T-cell (primary cell): ENCODE results near the gene METRN. TPM values are rescaled to one million over a fixed set of nuclear protein-coding genes. Genes with fewer than 3 reads are reported as not detected.

ENCODE experiments used
- ATAC-seq, 4 experiments: fragments of 200-7000 bp in 3 of 4; fragments of 150-1000 bp in 1 of 4; cut with Tn5 transposase; replicated peaks in 1 of 4; 1 replicate in 3 of 4; 2 replicates in 1 of 4; pipeline ENCODE4 v1.10.0; 2021; ENCODE audit warnings: moderate library complexity in 3 of 4, mild to moderate bottlenecking in 2 of 4, moderate number of reproducible peaks in 1 of 4
- CTCF ChIA-PET, 2 donors: fragments of 300-600 bp; sonication (Branson Sonifier 250); formaldehyde crosslinking; loops; one replicate each; lab custom pipeline; 2022; ENCODE audit warnings: antibody characterized with exemption in 2 of 2; lab: Charles Lee
- POLR2A ChIA-PET, 2 donors: fragments of 300-600 bp; sonication (Branson Sonifier 250); formaldehyde crosslinking; loops; one replicate each; lab custom pipeline; 2022; ENCODE audit warnings: antibody characterized with exemption in 2 of 2; lab: Charles Lee
- DNase-seq, 35 experiments: peaks; one replicate each; pipeline versions ENCODE4 v3.0.0 to v3.0.0-alpha.2; 2013 to 2023
- H3K27ac ChIP-seq: one replicate; pipeline ENCODE4 v1.5.1; 2013; ENCODE audit warnings: low read length
- H3K27me3 ChIP-seq, 2 experiments: replicated peaks in 1 of 2; 1 replicate in 1 of 2; 2 replicates in 1 of 2; pipeline versions ENCODE4 v1.6.1 to v1.7.0; 2013; ENCODE audit warnings: low read length in 1 of 2, mixed read lengths in 1 of 2; ENCODE audit not compliant: control insufficient read depth in 2 of 2, insufficient read depth in 2 of 2; ENCODE audit errors: extremely low read depth in 1 of 2
- H3K36me3 ChIP-seq, 2 donors: 1 replicate in 1 of 2; 2 replicates in 1 of 2; pipeline versions ENCODE4 v1.6.1 to v1.7.0; 2013; ENCODE audit warnings: low read length in 1 of 2; ENCODE audit not compliant: control insufficient read depth in 2 of 2, insufficient read depth in 1 of 2; ENCODE audit errors: extremely low read depth in 1 of 2
- H3K4me1 ChIP-seq, 2 experiments: 1 replicate in 1 of 2; 2 replicates in 1 of 2; pipeline versions ENCODE4 v1.6.1 to v1.7.0; 2013; ENCODE audit warnings: low read length in 2 of 2, mixed read lengths in 1 of 2; ENCODE audit not compliant: insufficient read depth in 2 of 2, control insufficient read depth in 1 of 2; ENCODE audit errors: extremely low read depth in 1 of 2
- H3K4me3 ChIP-seq, 2 donors: 1 replicate in 1 of 2; 2 replicates in 1 of 2; pipeline versions ENCODE4 v1.5.1 to v1.7.0; 2013; ENCODE audit warnings: mild to moderate bottlenecking in 2 of 2, low read length in 1 of 2, moderate library complexity in 1 of 2; ENCODE audit not compliant: control insufficient read depth in 1 of 2; ENCODE audit errors: extremely low read depth in 1 of 2
- H3K9me3 ChIP-seq: 2 replicates; pipeline ENCODE4 v1.7.0; 2013
- H3K27ac Mint-ChIP-seq, 2 donors: one replicate each; pipeline ENCODE4 v1.8.0; 2020 to 2021; ENCODE audit warnings: mild to moderate bottlenecking in 2 of 2, mixed read lengths in 2 of 2
- H3K27me3 Mint-ChIP-seq, 2 donors: one replicate each; pipeline ENCODE4 v1.8.0; 2021 to 2022; ENCODE audit warnings: mixed read lengths in 2 of 2
- H3K36me3 Mint-ChIP-seq: one replicate; pipeline ENCODE4 v1.8.0; 2021; ENCODE audit warnings: mixed read lengths
- H3K4me1 Mint-ChIP-seq, 3 donors: one replicate each; pipeline ENCODE4 v1.8.0; 2020 to 2022; ENCODE audit warnings: mixed read lengths in 3 of 3, mild to moderate bottlenecking in 1 of 3
- H3K4me3 Mint-ChIP-seq, 3 donors: one replicate each; pipeline ENCODE4 v1.8.0; 2020 to 2022; ENCODE audit warnings: mild to moderate bottlenecking in 3 of 3, mixed read lengths in 3 of 3, moderate library complexity in 3 of 3
- H3K9me3 Mint-ChIP-seq, 3 donors: one replicate each; pipeline ENCODE4 v1.8.0; 2020 to 2022; ENCODE audit warnings: mixed read lengths in 3 of 3
- WGBS: methylation state at CpG from one replicate; pipeline ENCODE4 v1.1.5; 2013; ENCODE audit warnings: missing lambda C conversion rate; ENCODE audit not compliant: insufficient coverage; 5-methylcytosine and 5-hydroxymethylcytosine counted together
- total RNA-seq, 35 experiments: library from RNA in 6 of 35; stranded (reverse) in 6 of 35; fragments of 120-200 nt in 1 of 35; gene quantifications; one replicate each; pipeline versions ENCODE4 v1.2.1 to v1.2.4 and lab custom pipeline; 2013 to 2026

Gene METRN
- total RNA-seq, 5 donors from 2014 or later (not counting 1 experiment from before 2014, with no cell fraction given) = 4.2 to 18.2 (median 12.0) TPM

GRCh38 chr16:703406-703805, 11.5 kb upstream of the METRN start:
- ATAC-seq (no peak), DNase-seq (no peak)
- Mint-ChIP-seq H3K27me3 (peaks cover 20 to 43% of the 10 kb centered on the region in 2 donors), H3K4me3 (no peak overlapping the region), H3K4me1 (peaks cover 0 to 26% (median 14%) of the 10 kb centered on the region in 3 donors), H3K27ac (no peak overlapping the region), H3K9me3 (no peaks in the 10 kb centered on the region), H3K36me3 (no peaks in the 10 kb centered on the region)
- Histone ChIP-seq H3K4me1 (peaks cover 3 to 48% of the 10 kb centered on the region in 2 experiments), H3K27me3 (peaks cover 1 to 82% of the 10 kb centered on the region in 2 experiments), H3K27ac (no peak overlapping the region), H3K9me3 (no peaks in the 10 kb centered on the region), H3K4me3 (no peak overlapping the region), H3K36me3 (no peaks in the 10 kb centered on the region)
- WGBS = 85% methylated on average over 12 of the region's 12 CpGs
- POLR2A ChIA-PET = no interaction called here
- CTCF ChIA-PET = no interaction called here

GRCh38 chr16:704047-704446, 10.9 kb upstream of the METRN start:
- Mint-ChIP-seq H3K36me3 (no peaks in the 10 kb centered on the region), H3K4me1 (peaks cover 0 to 24% (median 11%) of the 10 kb centered on the region in 3 donors), H3K9me3 (no peaks in the 10 kb centered on the region), H3K27ac (no peak overlapping the region), H3K4me3 (no peak overlapping the region), H3K27me3 (peaks cover 22 to 50% of the 10 kb centered on the region in 2 donors)
- Histone ChIP-seq H3K36me3 (no peaks in the 10 kb centered on the region), H3K9me3 (no peaks in the 10 kb centered on the region), H3K4me3 (no peak overlapping the region), H3K27me3 (peaks cover 7 to 86% of the 10 kb centered on the region in 2 experiments), H3K27ac (no peak overlapping the region), H3K4me1 (peaks cover under 1 to 42% of the 10 kb centered on the region in 2 experiments)
- ChIA-PET POLR2A (no interaction called here), CTCF (no interaction called here)
- no peak for ATAC-seq
- WGBS = 75% methylated on average over 5 of the region's 7 CpGs
- DNase-seq = no peak

GRCh38 chr16:704552-705380, 10.2 kb upstream of the METRN start:
- H3K4me1 Mint-ChIP-seq = peaks cover 0 to 16% (median 8%) of the 10 kb centered on the region in 3 donors
- H3K4me3 Mint-ChIP-seq = peak overlapping the region in 1 of 3 donors; percentile 51
- Histone ChIP-seq H3K27me3 (peaks cover 8 to 90% of the 10 kb centered on the region in 2 experiments), H3K4me3 (no peak overlapping the region), H3K4me1 (peaks cover 0 to 35% of the 10 kb centered on the region in 2 experiments), H3K9me3 (no peaks in the 10 kb centered on the region), H3K27ac (no peak overlapping the region), H3K36me3 (no peaks in the 10 kb centered on the region)
- DNase-seq (no peak), ATAC-seq (no peak)
- 12% methylated on average over 30 of the region's 50 CpGs for WGBS
- H3K27me3 Mint-ChIP-seq = peaks cover 26 to 57% of the 10 kb centered on the region in 2 donors
- ChIA-PET CTCF (no interaction called here), POLR2A (interaction anchor here in 1 of 2 donors (0.6 kb wide), 1 partner anchor 23 kb away, joined by 4 read pairs; no protein-coding TSS in a partner anchor)
- H3K27ac Mint-ChIP-seq = no peak overlapping the region
- H3K9me3 Mint-ChIP-seq = no peaks in the 10 kb centered on the region
- H3K36me3 Mint-ChIP-seq = no peaks in the 10 kb centered on the region

GRCh38 chr16:705431-706188, 9.3 kb upstream of the METRN start, which contains the start of gene FBXL16:
Gene FBXL16 (minus strand): TSS chr16:705801. CDS start chr16:697405, 8,396 bp downstream.
- CTCF ChIA-PET = no interaction called here
- no peak within 1 kb of the TSS for H3K27ac ChIP-seq
- H3K9me3 Mint-ChIP-seq = no peaks in the 10 kb centered on the region
- peak in 3 of 4 experiments; percentile 26 to 39 (median 27) for ATAC-seq
- no peak within 1 kb of the TSS for H3K4me3 ChIP-seq
- no peaks in the 10 kb centered on the region for H3K36me3 ChIP-seq
- POLR2A ChIA-PET = no interaction called here
- H3K36me3 Mint-ChIP-seq = no peaks in the 10 kb centered on the region
- no peak for DNase-seq
- peak within 1 kb of the TSS in 1 of 3 donors; percentile 54 for H3K4me3 Mint-ChIP-seq
- peaks cover 0 to 27% of the 10 kb centered on the region in 2 experiments for H3K4me1 ChIP-seq
- H3K27me3 ChIP-seq = peaks cover 8 to 91% of the 10 kb centered on the region in 2 experiments
- peaks cover 26 to 64% of the 10 kb centered on the region in 2 donors for H3K27me3 Mint-ChIP-seq
- peaks cover 0 to 13% (median 5%) of the 10 kb centered on the region in 3 donors for H3K4me1 Mint-ChIP-seq
- no peak within 1 kb of the TSS for H3K27ac Mint-ChIP-seq
- 3% methylated on average over 95 of the region's 115 CpGs for WGBS
- no peaks in the 10 kb centered on the region for H3K9me3 ChIP-seq

- Mint-ChIP-seq H3K36me3 (no peaks in the 10 kb centered on the region), H3K9me3 (no peaks in the 10 kb centered on the region), H3K27ac (no peak overlapping the region), H3K4me3 (peak overlapping the region in 2 of 3 donors; percentile 13 to 54), H3K27me3 (peaks cover 29 to 63% of the 10 kb centered on the region in 2 donors), H3K4me1 (peaks cover 0 to 11% (median 5%) of the 10 kb centered on the region in 3 donors)
- H3K4me3 ChIP-seq = no peak overlapping the region
- POLR2A ChIA-PET = no interaction called here
- DNase-seq = no peak
- no peak for ATAC-seq
- H3K4me1 ChIP-seq = peaks cover 0 to 20% of the 10 kb centered on the region in 2 experiments
- no peaks in the 10 kb centered on the region for H3K9me3 ChIP-seq
- 9% methylated on average over 42 of the region's 49 CpGs for WGBS
- peaks cover 8 to 92% of the 10 kb centered on the region in 2 experiments for H3K27me3 ChIP-seq
- H3K27ac ChIP-seq = no peak overlapping the region
- CTCF ChIA-PET = no interaction called here
- H3K36me3 ChIP-seq = no peaks in the 10 kb centered on the region
Measured at GRCh38 chr16:706189-707061, 8.5 kb upstream of the METRN start.
